ENCODE measurements around the gene ERC1.

The ERC1 gene

GRCh38 chr12:1256991-1257390 lies 266.0 kb downstream of the ERC1 start:
- TF ChIP-seq, protein P1, sequence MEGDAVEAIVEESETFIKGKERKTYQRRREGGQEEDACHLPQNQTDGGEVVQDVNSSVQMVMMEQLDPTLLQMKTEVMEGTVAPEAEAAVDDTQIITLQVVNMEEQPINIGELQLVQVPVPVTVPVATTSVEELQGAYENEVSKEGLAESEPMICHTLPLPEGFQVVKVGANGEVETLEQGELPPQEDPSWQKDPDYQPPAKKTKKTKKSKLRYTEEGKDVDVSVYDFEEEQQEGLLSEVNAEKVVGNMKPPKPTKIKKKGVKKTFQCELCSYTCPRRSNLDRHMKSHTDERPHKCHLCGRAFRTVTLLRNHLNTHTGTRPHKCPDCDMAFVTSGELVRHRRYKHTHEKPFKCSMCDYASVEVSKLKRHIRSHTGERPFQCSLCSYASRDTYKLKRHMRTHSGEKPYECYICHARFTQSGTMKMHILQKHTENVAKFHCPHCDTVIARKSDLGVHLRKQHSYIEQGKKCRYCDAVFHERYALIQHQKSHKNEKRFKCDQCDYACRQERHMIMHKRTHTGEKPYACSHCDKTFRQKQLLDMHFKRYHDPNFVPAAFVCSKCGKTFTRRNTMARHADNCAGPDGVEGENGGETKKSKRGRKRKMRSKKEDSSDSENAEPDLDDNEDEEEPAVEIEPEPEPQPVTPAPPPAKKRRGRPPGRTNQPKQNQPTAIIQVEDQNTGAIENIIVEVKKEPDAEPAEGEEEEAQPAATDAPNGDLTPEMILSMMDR (IDR thresholded peaks at IDR 0.05; ENCODE audit: borderline replicate concordance, insufficient read depth, low read depth, low read length) = no peak
- no peak overlapping the region for H3K4me3 ChIP-seq (ENCODE audit: low read depth, low read length)

DNA sequence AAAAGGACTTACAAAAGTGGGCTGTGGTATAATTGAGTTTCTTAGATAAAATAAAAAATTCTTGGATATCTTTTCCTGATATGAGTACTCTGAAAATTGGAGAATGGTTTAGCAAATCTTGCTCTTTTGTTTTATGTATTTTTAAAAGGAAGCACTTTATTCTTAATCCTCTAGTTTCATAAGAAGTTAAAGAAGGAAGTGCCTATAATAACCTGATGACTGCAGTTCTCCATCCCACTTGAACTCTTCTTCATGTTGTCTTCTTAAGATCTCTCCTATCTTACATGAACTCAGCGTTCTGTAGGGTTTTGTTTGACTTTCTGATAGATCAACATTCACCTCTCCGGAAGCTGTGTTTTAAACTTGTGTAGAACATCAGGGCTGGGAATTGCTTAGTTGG lies 271.0 kb downstream of the ERC1 start:
- TF ChIP-seq, protein P1 (IDR thresholded peaks at IDR 0.05; ENCODE audit: borderline replicate concordance, insufficient read depth, low read depth, low read length) = no peak
- H3K4me3 ChIP-seq (ENCODE audit: low read depth, low read length) = no peak overlapping the region

GRCh38 chr12:1267243-1267642 lies 276.2 kb downstream of the ERC1 start:
- TF ChIP-seq, protein P1 (IDR thresholded peaks at IDR 0.05; ENCODE audit: borderline replicate concordance, insufficient read depth, low read depth, low read length) = no peak
- H3K4me3 ChIP-seq (ENCODE audit: low read depth, low read length) = no peak overlapping the region

DNA sequence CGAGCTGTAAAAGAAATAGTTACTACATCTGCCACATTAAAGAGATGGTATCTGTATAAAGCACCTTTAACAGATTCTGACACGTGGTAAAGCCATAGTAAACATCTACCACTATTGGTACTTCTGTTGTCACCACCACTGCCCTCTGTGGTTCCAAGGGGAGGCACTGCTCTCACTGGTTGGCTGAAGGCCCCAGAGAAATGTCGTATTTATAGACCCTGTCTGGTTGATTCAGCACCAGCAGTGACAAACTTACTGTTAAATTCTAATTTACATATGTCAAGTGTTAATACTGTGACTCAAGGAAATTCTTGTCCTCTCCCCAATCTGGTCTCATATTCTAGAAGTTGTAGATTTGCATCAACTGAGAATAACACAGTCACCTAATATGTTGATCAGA lies 281.1 kb downstream of the ERC1 start:
- TF ChIP-seq, protein P1 (IDR thresholded peaks at IDR 0.05; ENCODE audit: borderline replicate concordance, insufficient read depth, low read depth, low read length) = no peak
- no peak overlapping the region for H3K4me3 ChIP-seq (ENCODE audit: low read depth, low read length)

DNA sequence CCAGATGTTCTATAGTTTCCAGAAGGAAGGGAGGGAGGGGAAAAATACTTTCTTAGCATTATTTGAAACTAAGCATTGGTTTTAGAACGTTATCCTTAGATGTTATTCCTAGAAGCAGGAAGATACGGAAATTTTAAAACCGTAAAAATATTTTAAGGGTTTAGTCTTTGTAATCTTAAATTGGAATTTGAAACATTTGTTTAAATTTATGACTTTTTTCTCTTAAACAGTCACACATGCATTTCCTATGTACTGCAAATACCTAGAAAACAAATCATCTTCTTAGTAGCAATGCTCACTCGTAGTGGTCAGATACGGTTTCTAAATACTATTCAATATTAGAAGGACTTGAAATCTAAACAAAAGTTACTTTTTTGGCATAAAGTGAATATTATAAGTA lies 282.0 kb downstream of the ERC1 start:
- no peak overlapping the region for H3K4me3 ChIP-seq (ENCODE audit: low read depth, low read length)
- TF ChIP-seq, protein P1 (IDR thresholded peaks at IDR 0.05; ENCODE audit: borderline replicate concordance, insufficient read depth, low read depth, low read length) = no peak

DNA sequence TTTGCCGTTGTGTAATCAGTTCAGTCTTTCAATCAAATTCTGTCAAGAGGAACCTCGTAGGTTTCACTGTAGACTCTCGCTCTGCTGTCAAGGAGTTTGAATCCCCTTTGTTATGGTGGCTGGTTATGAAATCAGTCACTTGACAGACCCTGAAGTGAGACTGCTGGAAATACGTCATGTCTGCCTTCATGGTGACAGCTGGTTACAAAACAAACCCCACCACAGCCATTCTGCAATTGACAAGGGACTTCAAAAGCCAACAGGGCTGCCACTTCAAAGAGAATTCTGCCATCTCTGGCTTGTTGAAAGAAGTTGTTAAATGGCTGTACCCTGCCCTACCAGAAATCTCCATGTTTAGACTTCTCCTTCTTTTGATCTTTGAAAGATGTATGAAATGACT lies 286.9 kb downstream of the ERC1 start:
- H3K4me3 ChIP-seq (ENCODE audit: low read depth, low read length) = no peak overlapping the region
- TF ChIP-seq, protein P1 (IDR thresholded peaks at IDR 0.05; ENCODE audit: borderline replicate concordance, insufficient read depth, low read depth, low read length) = no peak

DNA sequence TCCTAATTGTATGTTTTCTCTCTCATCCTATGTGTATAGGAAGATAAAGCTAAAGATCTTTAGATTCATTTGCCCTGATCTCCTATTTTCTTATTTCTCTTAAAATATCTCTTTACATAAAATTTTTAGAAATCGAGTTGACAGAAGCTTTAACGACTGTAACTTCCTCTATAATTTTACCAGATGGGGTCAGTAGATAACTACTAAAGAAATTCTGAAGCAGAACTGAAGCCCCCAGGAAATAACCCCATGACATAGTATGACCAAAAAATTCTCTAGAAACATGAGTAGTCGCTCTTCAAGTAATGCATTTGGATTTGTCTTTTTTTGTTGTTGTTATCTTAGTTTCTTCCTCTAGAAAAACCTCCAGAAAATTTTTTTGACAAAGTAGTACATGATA lies 288.0 kb downstream of the ERC1 start:
- TF ChIP-seq, protein P1 (IDR thresholded peaks at IDR 0.05; ENCODE audit: borderline replicate concordance, insufficient read depth, low read depth, low read length) = no peak

More for the DNA sequence above, 288.0 kb downstream of the ERC1 start:
- no peak overlapping the region for H3K4me3 ChIP-seq (ENCODE audit: low read depth, low read length)

All from GM12875 (cell line).